OCI-M2 (cell line): ENCODE measurements around the gene OMP.
"Not testable (repeated sequence)": the region's sequence is repeated elsewhere in the genome, so short reads cannot be mapped to it uniquely, and the experiment has no call there.

Source experiments
- DNase-seq: peaks from one replicate; lab custom pipeline; 2025; ENCODE audit not compliant: unreplicated experiment; lab: John Stamatoyannopoulos, UW

Gene OMP

DNA sequence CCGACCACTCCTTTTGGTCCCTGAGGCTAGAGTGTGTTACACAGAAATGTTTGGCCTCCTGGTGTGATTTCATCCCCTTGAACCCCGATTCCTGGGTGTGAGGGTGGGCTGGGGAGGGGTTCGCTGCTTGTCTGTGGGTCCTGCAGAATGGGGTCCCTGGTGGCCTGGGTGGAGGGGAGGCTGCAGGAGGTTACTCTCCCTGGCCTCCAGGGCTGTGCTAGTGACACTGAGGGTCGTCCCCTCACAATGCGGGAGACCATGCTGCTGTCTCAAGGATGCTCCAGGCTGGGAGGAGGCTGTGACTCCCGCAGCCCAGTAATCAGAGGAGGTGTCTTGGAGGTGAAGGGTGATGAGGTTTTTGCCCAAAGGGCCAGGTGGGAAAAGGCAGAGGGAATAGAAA, 17.0 kb upstream of the OMP start:
- no peak for DNase-seq

DNA sequence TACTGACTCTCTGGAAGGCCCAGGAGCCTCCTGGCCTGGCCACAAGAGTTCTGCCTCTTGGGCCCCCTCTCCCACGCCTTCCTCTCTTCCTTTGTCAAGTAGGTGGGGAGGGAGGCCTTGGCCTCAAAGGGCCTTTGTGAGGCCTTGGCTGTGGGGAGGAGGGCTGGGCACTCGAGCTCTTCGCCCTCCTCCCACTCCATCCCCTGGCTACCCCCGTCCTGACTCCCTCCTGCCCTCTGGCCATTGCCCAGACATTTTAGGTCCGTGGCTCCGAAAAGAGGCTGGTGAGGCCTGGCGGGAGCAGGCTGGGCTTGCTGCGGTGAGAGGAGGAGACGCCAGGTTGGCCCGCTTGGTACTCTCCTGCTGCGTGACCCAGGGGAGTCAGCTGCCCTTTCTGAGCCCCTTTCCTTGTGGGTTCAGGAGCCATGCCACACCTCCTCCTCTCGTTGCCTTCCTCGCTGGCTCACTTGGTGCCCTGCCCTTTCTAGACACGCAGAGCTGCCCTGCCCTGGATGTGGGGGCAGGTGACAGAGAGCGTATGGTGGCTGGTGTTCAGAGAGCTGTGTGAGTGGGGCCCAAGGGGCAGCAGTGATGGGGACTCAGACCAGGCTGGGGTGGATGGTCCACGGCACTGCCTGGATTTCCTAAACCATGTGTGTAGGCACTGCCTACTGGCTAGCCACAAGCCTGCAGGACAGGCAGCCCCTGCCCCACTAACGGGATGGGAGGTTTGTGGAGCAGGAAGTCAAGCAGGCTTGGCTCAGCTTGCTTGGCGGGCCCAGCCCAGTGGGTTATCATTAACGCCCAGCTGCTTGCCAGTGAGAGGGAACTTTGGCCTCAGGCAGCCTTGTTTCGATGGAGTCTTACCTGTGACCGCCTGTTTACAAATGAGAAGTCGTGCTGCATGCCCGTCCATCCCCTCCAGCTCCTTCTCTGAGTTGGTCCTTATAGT, 15.8 kb upstream of the OMP start:
- DNase-seq, result no peak

DNA sequence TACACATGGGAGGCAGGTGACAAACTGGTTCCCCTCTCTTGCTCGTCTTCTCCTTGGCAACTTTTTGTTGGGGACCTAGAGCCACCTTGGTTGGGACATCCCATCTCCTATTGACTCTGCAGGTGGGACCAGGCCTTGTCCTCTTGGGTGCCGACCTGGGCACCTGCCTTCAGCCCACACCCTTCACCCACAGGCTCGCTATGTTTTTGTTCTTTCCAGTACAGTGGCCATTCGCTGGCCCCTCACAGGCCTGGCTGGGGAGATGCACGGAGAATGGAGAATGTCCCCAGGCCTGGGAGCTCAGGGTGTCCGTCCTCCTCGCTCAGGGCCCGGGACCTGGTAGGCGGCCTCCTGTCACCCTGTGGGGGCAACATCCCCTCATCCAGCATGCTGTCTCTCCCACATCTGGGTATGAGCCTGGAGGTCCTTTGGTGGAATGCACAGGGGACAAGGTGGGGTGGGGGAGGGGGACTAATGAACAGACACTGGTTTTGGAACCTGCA, 14.9 kb upstream of the OMP start:
- no peak for DNase-seq

DNA sequence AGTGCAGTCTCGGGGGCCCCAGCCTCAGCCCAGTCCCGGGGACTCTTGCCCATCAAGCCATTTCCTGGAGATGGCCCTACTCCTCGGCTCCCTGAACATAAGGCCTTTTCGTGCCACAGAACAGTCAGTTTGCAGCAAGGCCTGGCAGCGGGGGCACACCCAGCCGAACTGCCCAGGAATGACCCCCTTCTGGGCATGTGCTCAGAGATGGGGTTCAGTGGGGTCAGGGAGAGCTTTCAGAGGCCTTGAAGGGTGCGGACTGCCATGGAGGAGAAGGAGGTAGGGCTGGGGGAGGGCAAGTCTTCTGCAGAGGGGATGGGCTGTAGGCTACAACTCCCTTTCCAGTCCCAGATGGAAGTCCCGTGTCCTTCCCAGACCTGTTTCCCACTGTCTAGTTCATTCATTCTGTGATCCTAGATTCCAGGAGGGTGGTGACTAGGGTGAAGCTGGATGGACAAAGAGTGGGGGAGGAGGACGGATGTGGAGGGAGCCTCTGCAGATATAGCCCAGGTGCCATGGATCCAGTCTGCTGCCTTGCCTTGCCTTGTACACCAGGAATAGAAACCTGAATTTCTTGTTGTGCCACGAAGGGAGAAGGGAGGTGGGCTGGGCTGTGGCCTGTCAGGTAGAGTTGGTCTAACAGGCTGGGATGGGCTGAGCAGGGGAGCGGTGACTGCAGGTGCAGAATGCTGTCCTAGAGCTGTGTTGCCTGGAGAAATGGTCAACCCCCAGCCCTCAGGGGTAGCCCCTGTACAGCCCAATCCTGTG, 14.2 kb upstream of the OMP start:
- no peak for DNase-seq

DNA sequence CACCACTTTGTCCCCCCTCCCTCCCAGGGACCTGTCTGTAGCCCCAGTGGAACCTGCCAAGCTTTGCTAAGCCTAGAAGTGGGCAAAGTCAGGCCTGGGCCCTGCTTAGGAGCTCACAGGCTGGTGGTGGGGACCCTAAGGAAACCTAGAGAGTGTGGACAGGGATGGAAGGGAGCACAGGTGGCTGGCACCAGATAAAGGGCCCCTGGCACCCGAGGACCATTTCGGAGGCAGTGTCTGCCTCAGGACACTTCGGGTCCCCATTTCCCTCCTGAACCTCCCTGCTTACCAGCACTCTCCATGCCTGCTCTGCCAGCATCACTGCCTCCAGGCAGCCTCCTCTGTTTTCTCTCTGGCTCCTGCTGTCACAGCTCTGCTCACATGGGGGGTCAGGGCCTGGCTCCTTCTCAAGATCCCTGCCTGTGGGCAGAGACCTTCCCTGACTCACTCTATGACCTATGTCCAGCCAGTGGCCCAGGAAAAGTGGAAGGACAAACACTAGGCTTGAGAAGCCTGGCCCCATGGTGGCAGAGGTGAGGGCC, 13.6 kb upstream of the OMP start:
- DNase-seq, result no peak

DNA sequence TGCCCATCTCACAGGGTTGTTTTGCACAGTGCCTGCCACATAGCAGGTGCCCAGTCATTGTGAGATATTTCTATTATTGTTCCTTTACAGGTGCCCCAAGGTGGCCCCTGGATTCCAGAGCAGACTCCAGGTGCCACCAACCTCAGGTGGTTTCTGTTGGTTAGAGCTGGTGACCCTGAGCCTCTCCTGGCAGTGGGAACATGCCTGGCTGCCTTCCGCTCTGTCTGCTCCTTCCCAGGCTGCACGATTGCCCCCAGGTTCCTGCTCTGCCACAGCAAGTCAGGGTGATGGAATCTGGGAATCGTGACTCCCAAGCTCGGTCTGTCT, 12.6 kb upstream of the OMP start:
- no peak for DNase-seq

DNA sequence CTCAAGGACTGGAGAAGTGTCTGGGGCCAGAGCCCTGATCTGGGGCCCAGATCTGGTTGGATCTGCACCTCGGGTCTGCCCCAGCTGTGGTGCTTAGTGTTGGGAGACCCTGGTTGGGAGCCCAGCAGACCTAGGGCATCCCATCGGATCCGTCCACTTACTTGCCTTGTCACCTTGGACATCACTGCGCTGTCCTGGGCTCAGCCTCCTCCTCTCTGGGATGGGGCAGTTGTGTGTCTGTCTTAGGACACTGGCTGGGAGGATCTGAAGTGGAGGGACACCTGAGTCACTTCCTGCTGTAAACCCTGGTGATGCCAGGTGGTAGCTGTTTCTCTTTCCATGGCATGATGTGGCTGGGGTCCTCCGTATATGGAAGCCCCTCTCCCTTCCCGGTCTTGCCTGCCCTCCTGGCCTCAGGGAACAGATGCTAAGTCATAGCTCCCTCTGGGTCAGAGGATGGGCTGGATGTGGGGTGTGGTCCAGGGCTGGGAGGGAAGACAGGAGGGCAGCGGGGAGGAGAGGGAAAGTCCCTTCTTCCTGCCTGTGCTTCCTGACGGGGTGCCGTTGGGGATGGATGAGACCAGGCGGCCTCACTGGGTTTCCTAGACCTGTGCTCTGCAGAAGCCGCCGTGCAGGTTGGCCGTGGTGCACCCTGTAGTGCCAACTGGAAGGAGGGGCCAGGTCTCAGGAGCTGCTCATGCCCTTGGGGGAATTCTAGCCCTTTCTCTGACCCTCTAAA, 12.1 kb upstream of the OMP start:
- DNase-seq, result no peak

DNA sequence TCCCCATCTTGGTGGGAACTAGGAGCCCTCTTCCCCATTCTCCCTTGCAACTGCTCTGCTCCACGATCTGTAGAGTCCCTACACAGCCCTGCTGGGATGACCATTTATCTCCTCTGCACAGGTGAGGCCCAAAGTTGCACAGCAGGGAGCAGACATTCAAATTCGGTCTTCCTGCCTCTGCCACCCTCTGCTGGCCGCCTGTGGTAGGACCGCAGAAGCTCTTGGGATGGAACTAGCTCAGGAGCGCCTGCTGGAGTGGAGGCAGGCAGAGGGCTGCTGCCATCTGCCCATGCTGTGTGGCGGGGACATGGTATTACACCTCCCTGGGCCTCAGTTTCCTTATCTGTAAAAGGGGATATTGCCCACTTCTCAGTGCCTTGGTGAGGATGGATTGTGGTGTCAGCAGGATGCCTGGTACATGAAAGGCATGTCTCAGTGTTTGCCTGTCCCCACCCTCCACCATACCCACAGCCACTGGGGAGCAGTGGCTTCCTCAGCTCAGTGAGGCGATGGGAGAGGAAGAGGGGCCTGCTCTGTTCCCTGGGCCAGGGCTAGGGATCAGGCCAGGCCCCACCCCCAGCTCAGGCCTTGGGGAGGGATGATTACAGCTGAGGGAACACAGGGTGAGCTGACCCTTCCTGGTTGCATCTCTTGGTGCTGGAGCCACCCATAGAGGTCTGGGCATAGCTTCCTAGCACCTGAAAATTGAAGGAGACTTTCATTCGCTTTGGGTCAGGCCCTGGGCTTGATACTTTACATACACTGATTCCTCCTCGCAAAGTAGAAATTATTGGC, 11.3 kb upstream of the OMP start:
- DNase-seq, result no peak

DNA sequence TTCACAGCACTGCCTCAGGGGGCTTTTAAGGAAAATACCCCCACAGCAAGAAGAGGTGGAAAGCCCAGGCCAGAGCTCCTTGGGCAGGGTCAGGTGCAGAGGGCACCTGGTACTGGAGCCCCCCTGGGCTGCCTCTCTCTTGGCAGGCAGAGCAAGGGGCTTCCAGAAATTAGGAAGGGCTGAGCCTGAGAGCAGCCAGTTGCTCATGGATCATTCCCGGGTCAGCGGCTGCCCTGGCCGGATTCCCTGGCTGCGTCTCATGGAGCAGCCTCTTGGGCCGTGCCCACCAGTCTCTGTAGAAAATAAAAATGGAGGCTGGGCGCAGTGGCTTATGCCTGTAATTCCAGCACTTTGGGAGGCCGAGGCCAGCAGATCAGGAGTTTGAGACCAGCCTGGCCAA, 10.3 kb upstream of the OMP start:
- DNase-seq, result no peak

DNA sequence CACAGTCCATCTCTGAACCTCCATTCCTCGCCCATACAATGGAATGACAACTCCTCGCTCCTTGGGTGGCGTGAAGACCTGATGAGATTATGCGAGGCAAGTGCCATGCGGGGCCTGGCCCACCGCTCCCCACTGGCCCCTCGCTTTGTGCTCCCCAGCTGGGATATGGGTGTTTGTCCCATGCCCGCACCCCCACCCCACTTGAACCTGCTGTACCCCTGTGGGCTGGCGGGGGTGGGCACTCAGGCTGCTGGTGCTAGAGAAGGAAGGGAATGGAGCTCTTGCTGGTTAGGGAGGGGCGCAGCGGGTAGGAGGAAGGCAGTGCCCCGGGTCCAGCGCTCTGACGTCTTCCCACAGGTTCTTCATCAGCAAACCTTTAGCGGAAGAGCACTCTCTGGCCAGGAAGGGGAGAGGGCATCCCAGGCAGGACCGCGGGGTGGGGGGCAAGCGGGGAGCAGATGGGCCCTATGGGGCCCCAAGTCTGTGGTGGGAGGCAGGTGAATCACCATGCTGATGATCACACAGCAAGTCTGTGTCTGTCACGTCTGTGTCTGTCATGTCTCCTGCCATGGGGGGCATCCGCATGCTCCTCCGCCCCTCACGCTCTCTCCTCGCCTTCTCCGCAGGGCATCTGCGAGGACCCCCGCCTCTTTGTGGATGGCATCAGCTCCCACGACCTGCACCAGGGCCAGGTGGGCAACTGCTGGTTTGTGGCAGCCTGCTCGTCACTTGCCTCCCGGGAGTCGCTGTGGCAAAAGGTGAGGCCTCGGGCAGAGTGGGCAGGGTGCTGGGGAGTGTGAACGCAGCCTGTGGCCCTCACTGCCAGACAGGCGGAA, 9.4 kb upstream of the OMP start:
- DNase-seq, result no peak

DNA sequence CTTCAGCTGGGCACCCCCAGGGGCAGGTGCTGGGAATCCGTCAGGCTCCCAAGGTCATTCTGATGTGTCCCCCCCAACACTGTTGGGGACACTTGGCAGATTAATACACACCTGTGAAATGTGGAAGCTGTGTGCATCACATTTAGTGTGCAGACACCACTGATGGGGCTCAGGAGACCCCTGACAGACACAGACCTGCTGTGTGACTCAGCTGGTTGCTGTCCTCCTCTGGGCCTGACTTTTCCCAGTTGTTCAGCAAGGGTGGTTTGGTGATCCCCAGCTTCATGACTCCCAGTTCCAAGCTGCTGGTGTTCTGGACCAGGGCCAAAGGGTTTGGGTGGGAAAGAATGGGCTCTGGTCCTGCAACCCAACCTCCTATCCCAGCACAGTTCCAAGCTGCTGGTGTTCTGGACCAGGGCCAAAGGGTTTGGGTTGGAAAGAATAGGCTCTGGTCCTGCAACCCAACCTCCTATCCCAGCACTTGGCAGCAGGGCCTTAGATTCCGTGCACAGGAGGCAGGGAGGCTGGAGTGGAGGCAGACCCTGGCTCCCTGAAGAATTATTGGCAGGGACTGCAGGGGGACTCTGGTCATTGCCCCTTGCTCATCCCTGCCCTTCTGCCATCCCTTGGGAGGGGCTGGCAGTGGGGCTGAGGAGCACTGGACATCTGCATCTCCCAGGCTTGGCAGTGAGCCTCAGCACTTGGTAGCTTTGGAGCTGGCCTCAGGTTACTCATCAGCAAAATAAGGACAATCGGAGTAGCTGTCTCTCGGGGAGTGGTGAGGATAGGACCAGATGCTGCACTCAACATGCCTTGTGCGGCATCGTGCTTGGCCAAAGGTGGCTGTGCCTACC, 8.4 kb upstream of the OMP start:
- no peak for DNase-seq

DNA sequence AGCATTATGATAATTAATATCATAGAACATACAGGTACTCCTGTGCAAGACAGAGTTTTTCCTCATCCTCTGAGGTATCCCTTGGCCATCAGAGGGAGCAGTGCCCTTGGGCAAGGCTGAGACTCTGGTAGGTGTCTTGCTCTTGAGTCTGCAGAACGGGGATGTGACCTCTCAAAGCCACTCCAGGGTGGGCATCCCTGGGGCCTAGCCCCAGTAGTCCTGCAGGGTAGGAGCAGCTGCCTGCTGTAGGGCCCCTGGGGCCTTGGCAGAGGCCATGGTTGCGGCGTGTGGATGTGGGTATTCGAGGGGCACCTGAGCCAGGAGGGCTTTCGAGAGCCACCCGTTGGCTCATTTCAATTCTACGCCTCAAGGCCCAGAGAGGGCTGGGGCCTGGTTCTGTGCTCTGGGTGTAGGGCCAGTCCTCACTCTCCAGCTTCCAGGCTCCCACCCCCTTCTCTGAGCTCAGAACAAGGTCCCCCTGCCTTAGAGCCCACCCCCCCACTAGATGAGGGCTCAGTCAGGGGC, 7.7 kb upstream of the OMP start:
- DNase-seq, result no peak

DNA sequence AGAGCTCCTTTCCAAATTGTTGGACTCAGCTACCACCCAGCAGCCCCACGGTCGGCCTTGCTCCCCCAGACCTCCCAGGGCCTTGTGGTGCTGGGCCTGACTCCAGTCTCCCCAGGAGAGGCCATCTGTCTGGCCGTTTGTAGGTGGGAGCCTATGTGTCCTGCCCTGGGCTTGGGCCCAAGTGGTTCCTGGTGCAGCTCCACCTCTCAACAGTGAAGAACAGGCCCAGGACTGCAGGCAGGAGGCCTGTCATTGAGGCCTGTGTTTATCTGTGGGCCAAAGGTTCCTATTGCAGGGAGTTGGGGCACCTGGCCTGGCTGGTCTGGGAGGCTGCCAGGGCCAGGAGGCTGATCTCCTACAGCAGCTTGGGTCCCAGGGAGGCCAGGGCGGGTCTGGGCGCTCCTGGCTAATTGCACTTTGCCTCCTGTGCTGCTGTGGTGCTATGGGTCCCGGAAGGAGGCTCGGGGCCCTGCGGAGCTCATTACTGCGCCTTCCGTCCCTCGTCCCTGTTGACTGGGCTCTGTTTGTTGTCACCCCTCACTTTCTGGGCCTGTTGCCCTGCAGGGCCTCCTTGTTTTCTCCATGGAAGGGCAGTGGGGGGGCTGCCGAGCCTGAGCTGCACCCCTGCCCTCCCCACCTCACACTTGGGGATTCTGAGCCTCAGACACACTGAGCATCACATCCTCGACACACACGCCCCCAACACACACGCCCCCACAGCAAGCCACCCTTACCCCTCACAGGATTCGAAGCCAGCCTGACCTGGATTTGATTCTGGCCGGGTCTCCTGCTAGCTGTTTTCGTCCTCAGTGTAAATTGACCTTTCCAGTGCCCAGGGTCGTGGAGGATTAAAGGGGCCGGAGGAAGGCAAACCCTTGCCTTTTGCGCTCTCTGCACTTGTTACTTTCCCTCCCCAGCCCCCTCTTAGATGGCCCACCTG, 6.8 kb upstream of the OMP start:
- no peak for DNase-seq

DNA sequence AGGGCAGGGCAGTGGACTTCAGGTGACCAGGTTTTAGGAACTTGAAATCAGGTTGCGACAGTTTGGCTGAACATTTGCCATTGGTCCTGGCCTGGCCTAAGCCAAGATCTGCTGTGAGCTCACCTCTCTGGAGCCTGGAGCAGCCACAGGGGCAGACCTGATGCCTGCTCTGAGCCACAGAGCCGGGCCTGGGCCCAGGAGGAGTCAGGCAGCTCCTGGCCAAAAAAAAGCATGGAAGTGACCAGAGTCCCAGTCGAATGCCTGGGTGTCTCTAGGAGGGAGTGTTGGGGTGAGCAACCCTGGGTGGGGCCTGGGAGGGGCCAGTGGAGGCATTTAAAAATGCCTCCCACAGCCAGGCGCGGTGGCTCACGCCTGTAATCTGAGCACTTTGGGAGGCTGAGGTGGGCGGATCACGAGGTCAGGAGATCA, 6.0 kb upstream of the OMP start:
- no peak for DNase-seq

DNA sequence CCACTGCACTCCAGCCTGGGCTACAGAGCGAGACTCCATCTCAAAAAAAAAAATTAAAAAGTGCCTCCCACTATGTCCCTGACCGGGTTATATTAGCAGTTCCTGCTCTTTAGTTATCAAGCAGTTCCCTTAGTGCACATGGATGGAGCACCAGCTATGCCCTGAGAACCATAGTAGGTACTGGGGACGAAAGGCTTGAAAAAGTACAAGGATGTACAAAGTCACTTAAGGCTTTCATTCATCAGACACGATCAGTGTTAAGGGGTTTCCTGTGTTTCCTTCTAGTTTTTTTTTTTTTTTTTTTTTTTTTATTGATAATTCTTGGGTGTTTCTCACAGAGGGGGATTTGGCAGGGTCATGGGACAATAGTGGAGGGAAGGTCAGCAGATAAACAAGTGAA, 5.5 kb upstream of the OMP start:
- not testable (repeated sequence) for DNase-seq

DNA sequence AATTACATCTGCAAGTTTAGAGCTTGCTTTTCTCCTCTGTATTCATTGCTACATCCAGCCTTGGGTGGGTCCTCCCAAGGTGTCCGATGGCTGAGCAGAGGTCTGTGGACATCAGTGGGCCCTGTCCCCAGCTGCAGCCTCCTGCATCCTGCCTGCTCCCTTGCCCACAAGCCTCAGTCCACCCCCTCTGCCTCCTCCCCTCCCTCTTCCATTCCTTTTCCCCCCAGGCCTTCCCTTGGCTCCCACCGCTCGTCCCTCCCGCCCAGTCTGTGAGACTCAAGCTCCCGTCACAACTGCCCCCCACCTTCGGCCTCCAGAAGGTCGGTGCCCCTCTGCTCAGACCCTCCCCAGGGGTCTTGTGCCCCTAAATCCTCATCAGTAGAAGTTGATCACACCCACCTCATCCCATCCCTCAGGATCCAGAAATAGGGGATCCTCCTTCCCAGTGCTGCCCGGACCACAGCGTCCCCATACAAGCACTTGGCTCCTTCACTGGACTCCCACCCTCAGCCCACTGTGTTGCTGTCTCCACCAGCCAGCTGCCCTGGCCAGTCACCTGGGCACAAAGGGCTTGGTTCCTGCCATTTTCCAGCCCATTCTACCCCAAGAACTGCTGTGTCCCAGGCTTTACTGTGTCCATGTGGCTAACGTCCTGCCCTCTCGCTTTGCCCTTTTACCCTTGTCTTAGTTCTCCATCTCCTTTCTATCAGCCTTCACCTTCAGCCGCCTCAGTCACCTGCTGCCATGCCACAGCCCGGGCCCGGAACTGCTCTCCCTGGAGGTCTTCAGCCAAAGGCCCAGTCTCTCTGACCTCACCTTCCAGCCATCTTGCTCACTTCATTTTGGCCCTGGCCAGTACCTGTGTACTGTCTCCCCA, 2.2 kb upstream of the OMP start:
- no peak for DNase-seq
